K562 (cell line): ENCODE results near the gene GAPVD1. TPM values are rescaled to one million over a fixed set of nuclear protein-coding genes. Genes with fewer than 3 reads are reported as not detected.

Source experiments
- ADNP ChIP-seq: fragments of 200-800 bp; sonication (Bioruptor generic); IDR thresholded peaks from 2 replicates; pipeline ENCODE4 v1.6.1; 2016; ENCODE audit warnings: missing genetic modification characterization, missing compliant biosample characterization
- BRCA1 ChIP-seq, 2 experiments: fragments of 450-650 bp in 1 of 2; sonication (generic) in 1 of 2; formaldehyde crosslinking in 1 of 2; IDR thresholded peaks; 2 replicates each; pipeline versions ENCODE4 v1.5.0 to v1.6.1; 2017 to 2020; ENCODE audit warnings: mild to moderate bottlenecking in 1 of 2, missing genetic modification reagents in 1 of 2
- MNT ChIP-seq, 2 experiments: fragments of 450-650 bp; conservative IDR thresholded peaks; 2 replicates each; pipeline ENCODE4 v1.6.1; 2017; ENCODE audit warnings: mild to moderate bottlenecking in 2 of 2, moderate library complexity in 2 of 2
- MYC ChIP-seq, 2 experiments: fragments of 250-450 bp in 1 of 2; sonication (Bioruptor Pico) in 1 of 2; IDR thresholded peaks; 2 replicates each; pipeline versions ENCODE4 v1.5.1 to v1.6.1; 2012 to 2021; ENCODE audit warnings: low read depth in 2 of 2, borderline replicate concordance in 1 of 2, improper control_type of control experiment in 1 of 2, low read length in 1 of 2, mild to moderate bottlenecking in 1 of 2, moderate library complexity in 1 of 2
- NFATC3 ChIP-seq: fragments of 450-650 bp; IDR thresholded peaks from 2 replicates; pipeline ENCODE4 v1.6.1; 2017; ENCODE audit warnings: mild to moderate bottlenecking
- SMARCE1 ChIP-seq: fragments of 450-650 bp; IDR thresholded peaks from 2 replicates; pipeline ENCODE4 v1.7.1; 2016; ENCODE audit warnings: mild to moderate bottlenecking
- ZNF140 ChIP-seq: fragments of 250-450 bp; sonication (Bioruptor Pico); IDR thresholded peaks from 2 replicates; pipeline ENCODE4 v1.8.0; 2021; ENCODE audit warnings: moderate library complexity, mild to moderate bottlenecking, inconsistent platforms
- polyA plus RNA-seq, 8 experiments: library from polyadenylated mRNA; depleted of rRNA in 4 of 8; stranded (reverse) in 5 of 8; unstranded in 3 of 8; fragments of >200 nt; fragmentation: Nextera tagmentation in 2 of 8; fragmentation: Illumina TruSeq in 1 of 8; extraction: Ambion mirVana in 2 of 8; extraction: Trizol in 1 of 8; gene quantifications; 2 replicates each; pipeline versions ENCODE4 v1.2.1 to v1.2.3, GENCODE V29; 2011 to 2014; ENCODE audit warnings: inconsistent platforms in 1 of 8, missing spikeins in 1 of 8
- total RNA-seq, 7 experiments: library from RNA; depleted of rRNA in 6 of 7; stranded (reverse); fragments of >200 nt in 6 of 7; fragmentation: Illumina TruSeq in 2 of 7; extraction: Trizol in 2 of 7; gene quantifications; 2 replicates each; pipeline versions ENCODE4 v1.2.1 to v1.2.3, GENCODE V29; 2011 to 2021; ENCODE audit warnings: low replicate concordance in 1 of 7
- TF ChIP-seq, protein P1 (sequence below): sonication (generic); formaldehyde crosslinking; IDR thresholded peaks from 2 replicates; pipeline ENCODE4 v1.9.0; 2022; ENCODE audit warnings: mild to moderate bottlenecking, missing genetic modification reagents
- TF ChIP-seq, protein P2 (sequence below): fragments of 450-650 bp; IDR thresholded peaks from 2 replicates; pipeline ENCODE4 v1.6.1; 2016; ENCODE audit warnings: mild to moderate bottlenecking, moderate library complexity
- TF ChIP-seq, protein P3 (sequence below): sonication (generic); formaldehyde crosslinking; IDR thresholded peaks from 2 replicates; pipeline ENCODE4 v1.4.0; 2020; ENCODE audit warnings: mild to moderate bottlenecking, missing genetic modification reagents

Gene GAPVD1
- total and polyA plus RNA-seq, 9 of the 15 experiments (the other 6 are each of a cell fraction or from before 2014, with no cell fraction given): 9.5 to 66.1 (median 45.5) TPM

DNA sequence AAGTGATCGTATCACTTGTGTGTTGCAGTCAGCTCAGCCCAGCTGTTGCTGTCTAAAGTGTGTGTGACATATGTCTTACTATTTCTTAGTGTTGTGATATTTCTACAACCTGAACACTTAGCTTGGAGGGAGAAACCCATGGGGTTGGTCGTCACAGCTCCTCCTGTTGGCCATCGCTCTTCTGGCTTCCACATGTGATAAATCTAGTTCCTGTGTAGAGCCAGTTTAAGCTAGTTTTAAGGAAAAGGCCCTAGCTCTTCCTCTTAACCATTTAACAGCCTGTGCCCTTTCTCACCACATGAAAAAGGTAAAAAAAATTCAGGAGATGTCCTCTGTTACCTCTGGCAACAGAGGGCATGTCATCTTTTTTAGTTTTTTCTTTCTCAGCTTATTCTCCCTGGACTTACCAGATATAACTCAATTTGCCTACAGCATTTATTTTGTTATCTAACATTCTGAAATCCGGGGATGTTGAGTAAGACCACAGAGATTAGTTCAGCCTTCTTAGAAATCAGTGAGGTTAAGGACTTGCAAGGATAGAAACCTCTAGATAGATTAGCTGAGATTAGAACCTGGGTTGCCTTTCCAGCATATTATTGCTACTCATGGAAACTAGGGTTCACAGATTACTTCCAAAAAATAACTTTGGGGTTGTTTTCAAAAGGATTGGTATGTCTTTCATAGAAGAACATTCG is 100.4 kb downstream of the GAPVD1 start (continued):
- TF ChIP-seq SMARCE1 (no peak), BRCA1 (IDR thresholded peaks at IDR 0.05) (no peak), BRCA1 (CRISPR knock-in tag; IDR thresholded peaks at IDR 0.05) (no peak), ADNP (tag) (no peak), NFATC3 (no peak), MYC (IDR thresholded peaks at IDR 0.05; ENCODE audit: low read depth, low read length) (peak; percentile 46), MYC (CRISPR knock-in tag; IDR thresholded peaks at IDR 0.05; ENCODE audit: borderline replicate concordance, low read depth) (no peak), MNT (conservative IDR thresholded peaks at IDR 0.05) (0 out of 4 replicates have a peak, but pooled peaks of 1 of the 2 experiments have one; percentile 19), ZNF140 (CRISPR knock-in tag) (no peak)
- TF ChIP-seq, protein P1, sequence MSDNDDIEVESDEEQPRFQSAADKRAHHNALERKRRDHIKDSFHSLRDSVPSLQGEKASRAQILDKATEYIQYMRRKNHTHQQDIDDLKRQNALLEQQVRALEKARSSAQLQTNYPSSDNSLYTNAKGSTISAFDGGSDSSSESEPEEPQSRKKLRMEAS (CRISPR knock-in tag): no peak
- TF ChIP-seq, protein P2, sequence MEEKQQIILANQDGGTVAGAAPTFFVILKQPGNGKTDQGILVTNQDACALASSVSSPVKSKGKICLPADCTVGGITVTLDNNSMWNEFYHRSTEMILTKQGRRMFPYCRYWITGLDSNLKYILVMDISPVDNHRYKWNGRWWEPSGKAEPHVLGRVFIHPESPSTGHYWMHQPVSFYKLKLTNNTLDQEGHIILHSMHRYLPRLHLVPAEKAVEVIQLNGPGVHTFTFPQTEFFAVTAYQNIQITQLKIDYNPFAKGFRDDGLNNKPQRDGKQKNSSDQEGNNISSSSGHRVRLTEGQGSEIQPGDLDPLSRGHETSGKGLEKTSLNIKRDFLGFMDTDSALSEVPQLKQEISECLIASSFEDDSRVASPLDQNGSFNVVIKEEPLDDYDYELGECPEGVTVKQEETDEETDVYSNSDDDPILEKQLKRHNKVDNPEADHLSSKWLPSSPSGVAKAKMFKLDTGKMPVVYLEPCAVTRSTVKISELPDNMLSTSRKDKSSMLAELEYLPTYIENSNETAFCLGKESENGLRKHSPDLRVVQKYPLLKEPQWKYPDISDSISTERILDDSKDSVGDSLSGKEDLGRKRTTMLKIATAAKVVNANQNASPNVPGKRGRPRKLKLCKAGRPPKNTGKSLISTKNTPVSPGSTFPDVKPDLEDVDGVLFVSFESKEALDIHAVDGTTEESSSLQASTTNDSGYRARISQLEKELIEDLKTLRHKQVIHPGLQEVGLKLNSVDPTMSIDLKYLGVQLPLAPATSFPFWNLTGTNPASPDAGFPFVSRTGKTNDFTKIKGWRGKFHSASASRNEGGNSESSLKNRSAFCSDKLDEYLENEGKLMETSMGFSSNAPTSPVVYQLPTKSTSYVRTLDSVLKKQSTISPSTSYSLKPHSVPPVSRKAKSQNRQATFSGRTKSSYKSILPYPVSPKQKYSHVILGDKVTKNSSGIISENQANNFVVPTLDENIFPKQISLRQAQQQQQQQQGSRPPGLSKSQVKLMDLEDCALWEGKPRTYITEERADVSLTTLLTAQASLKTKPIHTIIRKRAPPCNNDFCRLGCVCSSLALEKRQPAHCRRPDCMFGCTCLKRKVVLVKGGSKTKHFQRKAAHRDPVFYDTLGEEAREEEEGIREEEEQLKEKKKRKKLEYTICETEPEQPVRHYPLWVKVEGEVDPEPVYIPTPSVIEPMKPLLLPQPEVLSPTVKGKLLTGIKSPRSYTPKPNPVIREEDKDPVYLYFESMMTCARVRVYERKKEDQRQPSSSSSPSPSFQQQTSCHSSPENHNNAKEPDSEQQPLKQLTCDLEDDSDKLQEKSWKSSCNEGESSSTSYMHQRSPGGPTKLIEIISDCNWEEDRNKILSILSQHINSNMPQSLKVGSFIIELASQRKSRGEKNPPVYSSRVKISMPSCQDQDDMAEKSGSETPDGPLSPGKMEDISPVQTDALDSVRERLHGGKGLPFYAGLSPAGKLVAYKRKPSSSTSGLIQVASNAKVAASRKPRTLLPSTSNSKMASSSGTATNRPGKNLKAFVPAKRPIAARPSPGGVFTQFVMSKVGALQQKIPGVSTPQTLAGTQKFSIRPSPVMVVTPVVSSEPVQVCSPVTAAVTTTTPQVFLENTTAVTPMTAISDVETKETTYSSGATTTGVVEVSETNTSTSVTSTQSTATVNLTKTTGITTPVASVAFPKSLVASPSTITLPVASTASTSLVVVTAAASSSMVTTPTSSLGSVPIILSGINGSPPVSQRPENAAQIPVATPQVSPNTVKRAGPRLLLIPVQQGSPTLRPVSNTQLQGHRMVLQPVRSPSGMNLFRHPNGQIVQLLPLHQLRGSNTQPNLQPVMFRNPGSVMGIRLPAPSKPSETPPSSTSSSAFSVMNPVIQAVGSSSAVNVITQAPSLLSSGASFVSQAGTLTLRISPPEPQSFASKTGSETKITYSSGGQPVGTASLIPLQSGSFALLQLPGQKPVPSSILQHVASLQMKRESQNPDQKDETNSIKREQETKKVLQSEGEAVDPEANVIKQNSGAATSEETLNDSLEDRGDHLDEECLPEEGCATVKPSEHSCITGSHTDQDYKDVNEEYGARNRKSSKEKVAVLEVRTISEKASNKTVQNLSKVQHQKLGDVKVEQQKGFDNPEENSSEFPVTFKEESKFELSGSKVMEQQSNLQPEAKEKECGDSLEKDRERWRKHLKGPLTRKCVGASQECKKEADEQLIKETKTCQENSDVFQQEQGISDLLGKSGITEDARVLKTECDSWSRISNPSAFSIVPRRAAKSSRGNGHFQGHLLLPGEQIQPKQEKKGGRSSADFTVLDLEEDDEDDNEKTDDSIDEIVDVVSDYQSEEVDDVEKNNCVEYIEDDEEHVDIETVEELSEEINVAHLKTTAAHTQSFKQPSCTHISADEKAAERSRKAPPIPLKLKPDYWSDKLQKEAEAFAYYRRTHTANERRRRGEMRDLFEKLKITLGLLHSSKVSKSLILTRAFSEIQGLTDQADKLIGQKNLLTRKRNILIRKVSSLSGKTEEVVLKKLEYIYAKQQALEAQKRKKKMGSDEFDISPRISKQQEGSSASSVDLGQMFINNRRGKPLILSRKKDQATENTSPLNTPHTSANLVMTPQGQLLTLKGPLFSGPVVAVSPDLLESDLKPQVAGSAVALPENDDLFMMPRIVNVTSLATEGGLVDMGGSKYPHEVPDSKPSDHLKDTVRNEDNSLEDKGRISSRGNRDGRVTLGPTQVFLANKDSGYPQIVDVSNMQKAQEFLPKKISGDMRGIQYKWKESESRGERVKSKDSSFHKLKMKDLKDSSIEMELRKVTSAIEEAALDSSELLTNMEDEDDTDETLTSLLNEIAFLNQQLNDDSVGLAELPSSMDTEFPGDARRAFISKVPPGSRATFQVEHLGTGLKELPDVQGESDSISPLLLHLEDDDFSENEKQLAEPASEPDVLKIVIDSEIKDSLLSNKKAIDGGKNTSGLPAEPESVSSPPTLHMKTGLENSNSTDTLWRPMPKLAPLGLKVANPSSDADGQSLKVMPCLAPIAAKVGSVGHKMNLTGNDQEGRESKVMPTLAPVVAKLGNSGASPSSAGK: no peak
- TF ChIP-seq, protein P3, sequence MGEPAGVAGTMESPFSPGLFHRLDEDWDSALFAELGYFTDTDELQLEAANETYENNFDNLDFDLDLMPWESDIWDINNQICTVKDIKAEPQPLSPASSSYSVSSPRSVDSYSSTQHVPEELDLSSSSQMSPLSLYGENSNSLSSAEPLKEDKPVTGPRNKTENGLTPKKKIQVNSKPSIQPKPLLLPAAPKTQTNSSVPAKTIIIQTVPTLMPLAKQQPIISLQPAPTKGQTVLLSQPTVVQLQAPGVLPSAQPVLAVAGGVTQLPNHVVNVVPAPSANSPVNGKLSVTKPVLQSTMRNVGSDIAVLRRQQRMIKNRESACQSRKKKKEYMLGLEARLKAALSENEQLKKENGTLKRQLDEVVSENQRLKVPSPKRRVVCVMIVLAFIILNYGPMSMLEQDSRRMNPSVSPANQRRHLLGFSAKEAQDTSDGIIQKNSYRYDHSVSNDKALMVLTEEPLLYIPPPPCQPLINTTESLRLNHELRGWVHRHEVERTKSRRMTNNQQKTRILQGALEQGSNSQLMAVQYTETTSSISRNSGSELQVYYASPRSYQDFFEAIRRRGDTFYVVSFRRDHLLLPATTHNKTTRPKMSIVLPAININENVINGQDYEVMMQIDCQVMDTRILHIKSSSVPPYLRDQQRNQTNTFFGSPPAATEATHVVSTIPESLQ (CRISPR knock-in tag): no peak
